ENCODE results near the gene LTB4R2.

- no peak for TF ChIP-seq EZH2phosphoT487 (IDR thresholded peaks at IDR 0.05; ENCODE audit: insufficient read depth, low read depth)
- TF ChIP-seq EZH2 (IDR thresholded peaks at IDR 0.05; ENCODE audit: insufficient read depth, poor library complexity, severe bottlenecking): no peak
These were observed 38.1 kb upstream of the LTB4R2 start for GRCh38 chr14:24271834-24272263.
